ENCODE results near the gene PARD3B. TPM values are rescaled to one million over a fixed set of nuclear protein-coding genes. Genes with fewer than 3 reads are reported as not detected.
A peak's percentile ranks its signal among the peaks of the same experiment; 100 is the strongest.

The PARD3B gene
- total RNA-seq, 4 donors from 2014 or later = 27.8 to 39.3 (median 33.7) TPM

DNA sequence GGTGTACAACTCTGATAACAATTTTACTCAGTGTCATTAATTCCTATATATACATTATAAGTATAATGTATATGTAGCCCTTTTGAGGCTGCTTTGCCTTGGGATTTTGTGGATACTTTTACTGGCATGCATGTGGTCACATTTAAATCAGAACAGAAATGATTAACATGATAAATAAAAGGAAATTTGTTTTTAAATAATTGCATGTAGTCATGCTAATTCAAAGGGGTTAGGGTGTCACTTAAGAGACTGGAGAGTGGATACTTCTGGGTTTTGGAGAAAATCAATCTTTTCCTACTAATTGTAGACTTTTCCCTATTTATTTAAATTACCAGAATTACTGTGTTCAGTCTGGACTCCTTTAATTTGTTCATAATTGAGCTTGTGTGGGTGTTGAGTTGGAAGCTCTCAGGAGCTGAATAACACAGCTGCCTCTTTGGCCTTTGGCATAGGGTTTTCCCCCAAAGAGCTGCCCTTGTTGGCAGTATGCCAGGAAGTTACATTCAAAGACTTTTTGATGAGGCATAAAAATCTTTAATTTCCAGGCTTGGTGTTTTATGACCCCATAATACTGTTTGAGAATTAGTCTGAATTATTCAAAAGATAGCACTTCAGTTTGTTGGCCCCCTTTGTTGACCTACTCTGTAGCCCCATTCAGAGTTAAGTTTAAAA is 652.3 kb downstream of the PARD3B start:
- DNase-seq (ENCODE audit: low spot score) (no peak), ATAC-seq (ENCODE audit: low FRiP score) (peak; percentile 75)
- no peak for TF ChIP-seq CTCF (IDR thresholded peaks at IDR 0.05)

DNA sequence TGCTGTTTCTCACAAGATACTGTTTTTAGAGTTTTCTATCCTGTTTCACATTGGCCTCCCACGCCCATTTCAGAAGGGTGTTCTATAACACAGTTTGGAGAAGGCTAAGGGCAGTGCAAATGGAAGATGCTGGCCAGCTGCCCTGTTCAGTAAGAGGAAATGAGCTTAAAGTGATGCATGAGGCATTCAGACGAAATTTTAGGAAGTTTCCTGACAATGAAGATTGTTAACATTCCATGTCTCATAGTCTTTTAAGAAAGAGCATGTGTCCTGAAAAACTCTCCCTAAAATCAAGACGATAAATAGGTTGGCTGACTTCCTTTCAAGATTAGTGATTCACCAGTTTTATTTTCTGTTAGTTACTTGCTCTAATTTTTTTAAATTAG is 652.9 kb downstream of the PARD3B start:
- no peak for TF ChIP-seq CTCF (IDR thresholded peaks at IDR 0.05)
- ATAC-seq (ENCODE audit: low FRiP score) (peak; percentile 85), DNase-seq (ENCODE audit: low spot score) (no peak)

DNA sequence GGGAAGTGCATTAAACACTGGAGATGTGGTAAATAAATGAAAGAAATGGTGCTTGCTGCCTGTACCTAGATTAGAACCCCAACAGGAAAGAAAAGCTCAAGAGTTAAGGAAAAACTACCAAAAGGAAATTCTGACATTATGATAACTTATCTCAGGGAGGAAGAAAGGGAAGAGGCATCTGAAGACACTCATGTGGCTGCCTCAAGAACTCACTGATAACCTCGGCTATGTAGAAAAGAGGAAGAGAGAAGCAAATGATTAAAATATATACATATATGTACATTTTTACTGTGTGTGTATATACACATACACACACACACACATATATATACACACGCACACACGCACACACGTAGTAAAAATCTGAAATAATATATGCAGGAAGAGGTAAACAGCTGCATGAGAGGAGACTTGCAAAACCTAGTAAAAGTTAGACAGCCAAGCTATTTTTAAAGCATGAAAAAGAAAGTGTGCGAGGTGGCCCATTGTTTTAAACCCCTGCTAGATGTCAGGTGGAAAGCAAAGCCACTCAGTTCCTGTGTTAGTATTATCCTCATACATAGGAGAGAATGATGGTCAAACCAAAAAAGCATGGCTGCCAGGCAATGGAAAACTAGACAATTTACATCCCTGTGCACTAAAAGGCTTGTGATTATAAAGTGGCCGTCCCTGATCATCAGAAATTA is 654.0 kb downstream of the PARD3B start:
- ATAC-seq (ENCODE audit: low FRiP score) = no peak

DNA sequence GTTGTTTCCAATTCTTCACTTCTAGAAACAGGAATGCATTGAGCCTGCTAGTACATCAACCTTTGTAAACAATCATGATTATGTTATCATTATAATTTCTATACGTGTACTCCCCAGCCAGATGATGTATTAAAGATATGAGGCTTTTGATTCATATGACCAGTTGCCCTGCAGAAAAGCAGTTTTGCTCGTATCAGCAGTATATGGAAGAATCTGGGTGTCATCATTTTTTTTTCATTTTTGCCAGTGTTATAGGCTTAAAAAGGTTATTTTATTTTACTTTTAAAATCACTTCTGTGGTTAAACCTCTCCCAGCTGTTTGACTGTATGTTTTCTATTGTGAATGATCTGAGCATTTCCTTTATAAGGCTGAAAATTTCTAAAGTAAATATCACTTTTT is 665.2 kb downstream of the PARD3B start:
- no peak for DNase-seq (ENCODE audit: low spot score)
- TF ChIP-seq CTCF (IDR thresholded peaks at IDR 0.05) = no peak
- no peak for ATAC-seq (ENCODE audit: low FRiP score)

More for the DNA sequence above, 654.0 kb downstream of the PARD3B start:
- no peak for DNase-seq (ENCODE audit: low spot score)
- TF ChIP-seq CTCF (IDR thresholded peaks at IDR 0.05) = no peak

GRCh38 chr2:205212357-205212756 is 667.1 kb downstream of the PARD3B start:
- ATAC-seq (ENCODE audit: low FRiP score) = no peak
- DNase-seq (ENCODE audit: low spot score) = no peak
- no peak for TF ChIP-seq CTCF (IDR thresholded peaks at IDR 0.05)

DNA sequence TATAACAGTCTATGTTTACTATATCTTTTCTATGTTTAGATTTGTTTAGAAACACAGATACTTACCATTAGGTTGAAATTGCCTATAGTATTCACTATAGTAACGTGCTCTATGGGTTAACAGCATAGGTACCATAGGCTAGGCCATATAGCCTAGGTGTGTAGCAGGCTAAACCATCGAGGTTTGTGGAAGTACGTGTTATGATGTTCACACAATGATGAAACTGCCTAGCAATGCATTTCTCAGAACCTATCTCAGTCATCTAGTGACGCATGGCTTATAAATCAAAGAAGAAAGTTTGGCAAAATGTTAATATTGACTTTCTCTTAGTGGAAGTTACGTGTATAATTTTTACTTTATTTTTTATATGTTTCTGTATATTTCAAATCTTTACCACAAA is 670.8 kb downstream of the PARD3B start:
- no peak for DNase-seq (ENCODE audit: low spot score)
- no peak for ATAC-seq (ENCODE audit: low FRiP score)
- TF ChIP-seq CTCF (IDR thresholded peaks at IDR 0.05) = no peak

- TF ChIP-seq CTCF (IDR thresholded peaks at IDR 0.05) = no peak
- ATAC-seq (ENCODE audit: low FRiP score) (no peak), DNase-seq (ENCODE audit: low spot score) (no peak)
Measured at GRCh38 chr2:205216580-205216979, 671.3 kb downstream of the PARD3B start.

Measured in omental fat pad (tissue), 4 donors.